Fibroblast of skin of right biceps (primary cell): ENCODE measurements around the gene SEC31B.

ENCODE experiments used
- DNase-seq: peaks from one replicate; pipeline ENCODE4 v3.0.0-alpha.2; 2013

SEC31B gene

GRCh38 chr10:100528921-100529474 is 9.3 kb upstream of the SEC31B start:
- no peak for DNase-seq

GRCh38 chr10:100528123-100528886 is 8.6 kb upstream of the SEC31B start:
- DNase-seq = no peak

DNA sequence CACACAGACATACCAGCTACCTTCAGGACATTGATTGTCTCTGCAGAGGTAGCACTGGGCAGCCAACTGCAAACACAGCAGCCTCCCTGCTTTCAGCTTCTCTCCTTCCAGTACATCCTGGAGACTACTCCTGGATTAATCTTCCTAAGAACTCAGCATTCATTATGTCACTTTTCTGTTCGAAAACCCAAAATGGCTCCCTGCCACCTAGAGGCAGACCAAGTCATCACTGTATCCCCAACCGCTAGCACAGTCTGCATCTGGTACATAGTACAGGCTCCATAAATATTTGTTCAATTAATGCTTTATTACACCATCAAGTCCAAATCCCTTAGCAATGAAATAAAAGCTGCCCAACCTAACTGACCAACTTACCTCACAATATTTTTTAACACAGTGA is 5.0 kb upstream of the SEC31B start:
- no peak for DNase-seq

DNA sequence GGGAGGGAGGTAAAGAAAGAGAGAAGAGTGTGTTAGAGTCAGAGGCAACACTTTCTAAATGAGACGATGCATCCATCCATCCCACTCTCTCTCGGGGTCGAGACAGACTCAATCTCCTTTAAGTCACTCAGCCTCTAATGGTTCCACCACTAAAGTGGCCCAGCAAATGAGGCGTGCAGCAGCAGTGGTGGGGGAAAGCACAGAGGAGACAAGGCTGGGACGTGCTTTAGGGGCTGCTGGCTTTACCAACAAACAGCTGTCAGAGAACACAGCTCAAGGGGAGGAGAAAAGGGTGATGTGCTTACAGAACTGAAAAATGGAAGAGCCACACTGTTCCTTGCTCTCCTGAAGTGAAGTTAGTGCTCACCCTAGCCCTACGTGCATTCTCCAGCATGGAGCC is 4.5 kb upstream of the SEC31B start:
- no peak for DNase-seq

DNA sequence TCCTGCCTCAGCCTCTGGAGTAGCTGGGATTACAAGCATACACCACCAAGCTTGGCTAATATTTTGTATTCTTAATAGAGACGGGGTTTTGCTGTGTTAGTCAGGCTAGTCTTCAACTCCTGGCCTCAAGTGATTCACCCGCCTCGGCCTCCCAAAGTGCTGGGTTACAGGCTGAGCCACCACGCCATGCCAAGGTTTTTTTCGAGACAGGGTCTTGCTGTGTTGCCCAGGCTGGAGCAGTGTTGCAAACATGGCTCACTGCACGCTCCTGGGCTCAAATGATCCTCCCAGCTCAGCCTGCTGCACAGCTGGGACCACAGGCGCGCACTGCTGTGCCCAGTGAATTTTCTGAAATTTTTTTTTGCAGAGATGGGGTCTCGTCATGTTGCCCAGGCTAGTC is 3.3 kb upstream of the SEC31B start:
- no peak for DNase-seq

DNA sequence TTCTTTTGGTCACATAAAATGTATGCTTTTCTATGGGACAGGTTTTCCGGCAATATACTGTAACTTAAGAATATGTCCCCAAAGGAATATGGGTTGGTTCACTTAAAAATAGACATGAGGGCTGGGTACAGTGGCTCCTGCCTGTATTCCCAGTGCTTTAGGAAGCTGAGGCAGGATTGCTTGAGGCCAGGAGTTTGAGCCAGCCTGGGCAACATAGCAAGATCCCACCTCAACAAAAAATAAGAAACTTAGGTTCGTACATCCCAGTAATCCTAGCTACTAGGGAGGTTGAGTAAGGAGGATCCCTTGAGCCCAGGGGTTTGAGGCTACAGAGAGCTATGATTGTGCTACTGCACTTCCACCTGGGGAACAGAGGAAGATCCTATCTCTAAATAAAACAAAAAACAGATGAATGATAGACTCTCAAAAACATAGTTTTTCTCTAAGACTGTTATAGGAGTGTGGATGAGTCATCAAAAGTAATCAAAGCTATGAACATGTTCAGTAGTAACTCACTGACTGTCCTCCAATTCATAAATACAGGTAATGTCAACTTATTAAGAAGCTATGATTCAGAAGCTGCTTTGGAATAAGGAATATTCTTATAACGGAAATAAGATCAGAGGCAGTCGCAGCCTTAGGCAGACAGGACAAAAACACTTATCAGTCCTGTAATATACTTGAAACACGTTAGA is 2.6 kb upstream of the SEC31B start:
- no peak for DNase-seq

DNA sequence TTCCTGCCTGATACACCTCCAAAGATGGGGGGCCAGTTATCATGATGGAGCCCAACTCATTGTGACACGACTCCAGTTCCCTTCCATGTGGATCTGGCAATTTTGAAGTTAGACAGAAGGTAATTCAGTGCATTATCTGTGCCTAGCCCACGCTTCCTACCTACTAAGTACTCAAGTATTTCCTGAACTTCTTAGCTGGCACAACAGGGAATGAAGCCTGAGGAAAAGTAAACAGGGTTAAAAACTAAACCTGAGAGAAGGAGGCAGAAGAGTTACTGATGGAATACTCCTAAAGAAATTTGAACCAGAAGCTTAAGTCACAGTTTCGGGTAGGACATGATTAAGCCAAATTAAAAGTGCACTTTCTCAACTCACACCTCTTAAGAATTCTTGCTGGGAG is 1.1 kb upstream of the SEC31B start:
- peak; percentile 41 for DNase-seq

- peak; percentile 59 for DNase-seq
Observed at GRCh38 chr10:100518761-100519241, 860 bp downstream of the SEC31B start.

DNA sequence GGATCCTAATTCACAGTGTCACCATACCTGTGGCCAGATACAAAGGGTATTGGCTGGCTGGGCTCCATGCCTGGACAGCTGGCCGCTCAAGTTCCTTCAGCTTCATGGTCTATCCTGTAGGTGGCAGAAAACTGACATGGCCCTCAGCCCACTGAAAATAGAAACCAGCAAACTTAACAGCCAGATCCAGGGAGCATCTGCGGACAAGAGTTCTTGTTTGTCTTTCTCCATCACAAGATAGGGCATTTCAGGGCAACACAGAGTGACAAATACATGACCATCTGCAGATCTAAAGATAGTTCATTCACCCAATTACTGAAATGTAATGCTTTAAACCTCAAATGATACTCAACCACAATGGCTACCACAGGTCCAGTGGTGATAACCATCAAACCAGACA is 2.8 kb downstream of the SEC31B start:
- no peak for DNase-seq

DNA sequence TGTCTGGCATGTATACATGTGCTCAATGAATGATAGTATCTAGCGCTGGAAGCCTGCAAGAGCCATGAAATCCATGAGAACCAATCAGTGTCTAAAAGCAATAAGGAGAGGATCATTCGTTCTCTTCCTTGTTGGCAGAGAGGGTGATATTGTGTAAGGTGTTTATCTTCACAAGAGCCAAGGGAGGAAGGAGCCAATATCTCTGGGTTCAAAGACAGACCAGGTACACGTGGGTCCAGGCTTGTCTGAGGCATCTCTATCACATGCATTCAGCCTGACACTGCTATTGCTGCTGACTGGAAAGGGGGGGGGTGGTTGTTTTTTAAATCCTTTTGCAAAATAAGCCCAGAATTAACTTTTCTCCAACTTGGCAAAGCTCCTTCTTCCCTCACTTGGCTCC is 4.0 kb downstream of the SEC31B start:
- DNase-seq = no peak

DNA sequence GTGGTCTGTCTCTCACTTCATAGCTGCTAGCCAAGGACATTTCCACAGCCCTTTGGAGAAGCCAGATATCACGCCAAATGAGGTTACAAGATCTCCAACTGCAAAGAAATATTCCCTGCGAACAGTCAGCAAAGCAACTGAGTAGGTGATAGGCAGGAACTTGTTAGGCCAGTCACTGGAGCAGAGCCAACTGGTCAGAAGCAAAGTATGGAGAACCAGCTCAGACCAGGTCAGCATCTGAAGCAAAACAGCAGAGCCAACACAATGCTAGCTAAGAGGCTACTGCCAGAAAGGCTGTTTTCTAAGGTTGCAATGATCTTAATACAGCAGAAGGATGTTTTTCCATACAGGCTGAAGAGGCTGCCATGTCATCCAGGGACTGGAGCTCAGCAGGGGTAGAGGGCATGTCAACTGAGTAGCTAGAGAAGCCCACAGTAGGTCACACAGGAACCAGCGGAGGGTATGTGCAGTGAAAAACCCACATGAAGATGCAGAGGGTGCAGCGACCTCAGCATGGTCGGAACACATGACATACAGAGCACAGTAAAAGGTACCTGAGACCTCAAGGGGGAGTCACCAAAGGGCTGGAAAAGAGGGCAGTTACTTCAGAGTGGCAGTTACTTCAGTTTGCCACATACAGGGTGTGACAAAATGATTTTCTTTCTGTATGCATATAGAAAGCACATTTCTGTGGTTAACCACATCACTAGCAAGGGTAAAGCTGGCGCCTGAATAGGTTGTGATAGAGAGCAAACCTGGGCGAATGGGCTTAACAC is 8.9 kb downstream of the SEC31B start:
- DNase-seq = no peak

- no peak for DNase-seq
Observed at GRCh38 chr10:100509241-100509840, 10.3 kb downstream of the SEC31B start.

- peak; percentile 69 for DNase-seq
Observed at GRCh38 chr10:100508691-100509150, 10.9 kb downstream of the SEC31B start.

DNA sequence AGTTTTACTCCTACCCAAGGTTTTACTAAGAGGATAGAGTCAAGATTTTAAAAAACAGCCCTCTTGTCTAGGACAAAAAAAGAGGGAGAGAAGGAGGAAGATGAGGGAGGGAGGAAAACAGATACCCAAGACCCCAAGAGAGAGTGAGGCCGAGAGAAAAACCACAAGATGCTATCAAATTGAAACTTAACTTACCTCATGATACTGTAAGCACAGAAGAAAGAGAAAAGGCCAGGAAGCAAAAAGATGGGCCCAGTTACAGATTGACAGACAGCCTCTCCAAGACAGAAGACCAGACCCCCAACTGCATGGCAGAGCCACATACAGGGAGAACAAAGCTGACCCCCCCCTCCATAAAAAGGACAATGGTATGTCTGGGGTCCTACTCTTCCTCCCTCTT is 11.4 kb downstream of the SEC31B start:
- no peak for DNase-seq

GRCh38 chr10:100507357-100507732 is 12.3 kb downstream of the SEC31B start:
- DNase-seq = no peak

DNA sequence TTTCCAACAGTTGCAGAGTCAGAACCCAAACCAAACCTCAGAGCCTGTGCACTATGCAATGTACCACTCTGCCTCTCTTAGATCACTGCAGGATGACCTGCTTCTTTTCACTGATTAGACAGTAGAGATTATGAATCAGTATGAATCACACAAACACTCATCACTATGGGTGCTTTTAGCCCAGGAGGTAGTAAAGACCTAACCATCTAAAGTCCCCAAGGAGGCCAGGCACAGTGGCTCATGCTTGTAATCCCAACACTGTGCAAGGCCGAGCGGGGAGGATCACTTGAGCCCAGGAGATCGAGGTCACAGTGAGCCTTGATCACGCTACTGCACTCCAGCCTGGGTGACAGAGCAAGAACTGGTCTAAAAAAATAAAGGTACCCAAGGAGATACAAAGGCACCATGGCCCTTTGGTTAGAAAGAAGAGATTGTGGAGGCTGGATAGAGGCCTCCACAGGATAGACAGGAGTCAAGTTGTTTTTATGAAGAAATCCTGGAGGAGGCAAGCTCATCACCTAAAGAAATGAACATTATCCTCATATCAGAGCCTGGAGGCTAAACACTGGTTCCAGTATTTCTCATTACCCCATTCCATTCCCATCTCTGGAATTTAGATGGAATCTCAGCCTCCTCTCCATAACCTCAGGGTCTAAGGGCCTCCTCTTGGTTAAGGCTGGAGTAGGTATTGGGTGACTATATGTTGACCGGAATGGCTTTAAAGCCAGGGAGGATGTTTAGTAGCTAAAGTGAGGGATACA is 12.9 kb downstream of the SEC31B start:
- DNase-seq = peak; percentile 88

GRCh38 chr10:100505164-100505563 is 14.5 kb downstream of the SEC31B start:
- no peak for DNase-seq

DNA sequence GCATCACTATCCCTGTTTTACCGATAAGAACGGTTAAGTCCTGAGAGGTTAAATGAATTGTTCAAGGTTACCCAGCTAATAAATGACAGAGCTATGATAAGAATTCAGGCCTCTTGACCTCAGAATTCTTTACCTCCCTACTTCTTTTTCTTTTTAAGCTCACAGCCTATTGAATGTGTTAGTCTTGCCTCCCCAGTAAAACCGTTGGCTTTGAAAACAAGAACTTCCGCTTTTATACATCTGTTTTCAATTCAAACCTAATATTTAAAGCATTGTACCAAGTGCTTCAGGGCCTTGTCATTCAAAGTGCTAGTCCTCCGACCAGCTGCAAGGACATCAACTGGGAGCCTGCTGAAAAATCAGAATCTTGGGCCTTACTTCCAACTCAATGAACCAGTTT is 15.6 kb downstream of the SEC31B start:
- DNase-seq = peak; percentile 83

- no peak for DNase-seq
Observed at GRCh38 chr10:100502926-100503494, 16.7 kb downstream of the SEC31B start.

- no peak for DNase-seq
Observed at GRCh38 chr10:100501423-100501822, 18.2 kb downstream of the SEC31B start.

DNA sequence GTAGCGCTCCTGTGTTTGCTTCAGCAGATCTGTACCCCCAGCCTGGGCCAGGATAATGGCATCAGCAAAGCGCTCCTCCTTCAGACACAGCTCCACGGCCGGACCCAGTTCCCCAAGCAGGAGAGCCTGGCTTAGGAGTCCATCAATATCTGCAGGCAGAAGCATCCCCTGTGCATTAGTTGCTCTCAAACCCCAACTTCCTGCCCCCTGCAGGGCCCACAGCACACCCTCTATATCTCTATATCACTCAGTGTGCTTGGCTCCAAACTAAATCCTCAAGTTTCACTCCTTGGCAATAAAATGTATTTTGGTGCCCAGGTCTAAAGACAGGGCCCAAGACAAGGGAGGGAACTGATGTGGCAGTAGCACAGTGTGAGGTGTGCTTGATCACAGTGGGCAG is 21.6 kb downstream of the SEC31B start:
- no peak for DNase-seq

GRCh38 chr10:100496567-100496966 is 23.1 kb downstream of the SEC31B start:
- DNase-seq = no peak
